HG02870 (cell line): ENCODE measurements around the gene FUCA1.
A peak's percentile ranks its signal among the peaks of the same experiment; 100 is the strongest.
"Not testable (repeated sequence)": the region's sequence is repeated elsewhere in the genome, so short reads cannot be mapped to it uniquely, and the experiment has no call there.

Source experiments
- ATAC-seq: cut with Tn5 transposase; IDR thresholded peaks from one replicate; pipeline ENCODE4 v1.9.1; 2021; ENCODE audit warnings: mild to moderate bottlenecking, moderate library complexity; ENCODE audit not compliant: unreplicated experiment

The FUCA1 gene

DNA sequence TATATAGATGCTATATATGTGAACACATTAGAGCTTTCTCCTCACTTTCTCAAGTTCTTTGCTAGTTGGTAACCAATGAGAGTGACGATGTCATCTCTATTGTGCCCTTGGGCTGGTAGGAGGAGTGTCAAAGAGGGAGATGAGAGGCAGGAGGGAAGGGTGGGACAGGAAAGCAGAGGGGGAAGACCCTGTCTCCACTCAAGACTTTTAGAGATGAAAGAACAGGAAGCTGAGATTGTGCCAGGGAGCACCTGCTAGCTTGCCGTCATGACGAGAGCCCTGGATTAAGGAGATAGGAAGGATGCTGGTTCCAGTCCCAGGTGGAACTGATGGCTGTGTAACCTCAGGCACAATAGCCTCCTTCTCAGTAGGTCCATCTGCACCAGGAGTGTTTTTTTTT is 28.4 kb upstream of the FUCA1 start:
- no peak for ATAC-seq

DNA sequence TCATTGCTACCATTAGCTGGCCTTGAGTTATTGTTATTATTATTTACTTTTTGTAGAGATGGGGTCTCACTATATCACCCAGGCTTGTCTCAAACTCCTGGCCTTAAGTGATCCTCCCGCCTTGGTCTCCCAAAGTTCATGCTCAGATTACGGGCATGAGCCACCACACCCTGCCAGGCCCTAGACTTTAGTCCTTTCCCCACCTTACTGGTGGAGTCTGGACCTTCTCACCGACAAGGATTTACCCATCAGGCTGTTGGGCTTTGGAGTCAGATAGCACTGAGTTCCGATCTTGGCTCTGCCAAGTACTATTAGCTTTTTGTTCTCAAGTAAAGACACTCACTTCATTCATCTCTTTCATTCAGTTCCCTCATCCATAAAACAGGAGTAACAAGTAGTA is 27.9 kb upstream of the FUCA1 start:
- no peak for ATAC-seq

DNA sequence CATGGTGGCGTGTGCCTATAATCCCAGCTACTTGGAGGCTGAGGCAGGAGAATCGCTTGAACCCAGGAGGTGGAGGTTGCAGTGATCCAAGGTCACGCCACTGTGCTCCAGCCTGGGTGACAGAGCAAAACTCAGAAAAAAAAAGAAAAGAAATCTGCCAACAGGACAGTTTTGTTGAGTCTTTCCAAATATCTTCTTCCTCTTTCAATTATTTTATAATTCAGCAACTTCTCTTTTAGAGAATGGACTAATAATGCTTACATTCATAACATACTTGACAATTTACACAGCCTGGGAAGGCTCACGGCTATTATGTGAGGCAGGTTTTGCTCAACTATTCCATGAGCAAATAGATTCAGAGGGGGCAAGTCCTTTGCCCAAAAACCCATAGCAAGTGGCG is 27.0 kb upstream of the FUCA1 start:
- ATAC-seq: no peak

DNA sequence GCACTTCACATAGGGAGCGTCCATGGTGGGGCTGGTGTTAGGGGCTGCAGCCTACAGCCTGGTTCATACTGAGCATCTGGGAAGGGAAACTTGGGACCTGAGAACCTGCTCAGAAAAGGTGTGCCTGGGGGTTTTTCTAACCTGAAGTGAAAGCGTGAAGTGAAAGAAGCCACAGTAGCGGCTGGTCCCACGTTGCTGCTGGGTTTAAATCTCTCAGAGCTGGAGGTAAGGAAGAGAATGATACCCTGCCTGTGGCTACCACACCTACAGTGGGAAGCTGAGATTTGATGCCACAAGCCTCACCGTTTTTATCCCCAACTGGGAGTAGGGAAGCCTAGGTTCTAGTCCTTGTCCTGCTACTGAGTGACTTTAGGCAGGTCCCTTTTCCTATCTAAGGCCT is 21.0 kb upstream of the FUCA1 start:
- ATAC-seq: peak; percentile 51

DNA sequence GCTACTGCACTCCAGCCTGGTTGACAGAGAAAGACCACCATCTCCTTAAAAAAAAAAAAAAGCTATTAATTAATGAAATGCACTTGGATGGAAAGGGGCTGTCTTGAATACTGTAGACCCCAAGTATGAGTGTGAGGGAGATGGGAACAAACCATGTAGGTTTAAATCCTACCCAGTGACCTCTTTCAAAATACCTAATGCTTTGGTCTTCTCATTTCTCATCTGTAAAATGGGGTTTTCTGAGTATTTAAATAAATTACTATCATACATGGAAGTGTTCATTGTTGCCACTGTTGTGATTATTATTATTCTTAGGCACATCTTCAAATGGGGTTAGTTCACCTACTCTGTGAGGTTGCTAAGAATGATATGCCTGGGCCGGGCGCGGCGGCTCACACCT is 17.1 kb upstream of the FUCA1 start:
- ATAC-seq: no peak

DNA sequence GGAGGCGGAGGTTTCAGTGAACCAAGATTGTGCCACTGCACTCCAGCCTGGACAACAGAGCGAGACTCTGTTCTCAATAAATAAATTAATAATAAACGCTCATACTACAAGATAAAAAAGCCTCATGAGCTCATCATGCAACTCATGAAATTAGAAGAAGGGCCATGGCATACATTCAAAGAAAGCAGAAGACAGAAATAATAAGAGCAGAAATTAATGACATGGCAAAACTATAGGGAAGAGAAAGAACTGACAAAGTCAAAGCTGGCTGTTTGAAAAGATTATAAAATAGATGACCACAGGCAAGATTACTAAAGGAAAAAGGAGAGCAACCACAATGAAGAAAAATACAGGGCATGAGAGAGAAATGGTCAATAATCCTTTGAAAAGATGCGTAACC is 14.7 kb upstream of the FUCA1 start:
- no peak for ATAC-seq

DNA sequence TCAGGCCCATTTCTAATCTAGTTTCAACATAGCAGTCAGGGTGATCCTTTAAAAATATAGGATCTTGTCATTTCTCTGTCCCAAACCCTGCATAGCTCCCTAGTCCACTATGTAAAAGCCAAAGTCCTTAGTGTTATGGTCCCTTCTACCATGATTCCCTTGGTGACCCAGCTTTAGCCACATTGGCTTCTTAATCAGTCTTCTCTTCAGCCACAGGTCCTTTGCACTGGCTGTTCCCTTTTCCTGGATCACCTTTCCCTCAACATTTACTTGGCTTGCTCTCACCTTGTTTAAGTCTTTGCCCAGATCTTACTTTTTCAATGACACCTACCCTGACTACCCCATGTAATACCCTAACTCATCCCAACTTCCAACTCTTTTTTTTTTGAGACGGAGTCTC is 11.7 kb upstream of the FUCA1 start:
- ATAC-seq: no peak

DNA sequence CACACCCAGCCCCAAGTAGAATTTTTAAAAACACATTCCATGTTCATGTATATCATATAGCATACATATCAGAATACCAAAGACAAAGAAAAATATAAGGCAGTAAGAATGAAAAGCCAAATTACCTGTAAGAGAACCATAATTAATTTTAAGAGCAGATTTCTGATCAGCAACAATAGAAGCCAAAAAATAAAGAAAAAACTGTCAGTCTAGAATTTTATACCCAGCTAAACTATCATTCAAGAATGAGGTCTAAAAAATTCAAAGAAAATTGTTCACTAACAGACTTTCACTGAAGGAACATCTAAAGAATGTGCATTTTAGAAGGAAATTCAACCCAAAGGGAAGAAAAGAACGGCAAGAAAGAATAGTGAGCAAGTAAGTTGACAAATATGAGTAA is 10.6 kb upstream of the FUCA1 start:
- ATAC-seq: no peak

DNA sequence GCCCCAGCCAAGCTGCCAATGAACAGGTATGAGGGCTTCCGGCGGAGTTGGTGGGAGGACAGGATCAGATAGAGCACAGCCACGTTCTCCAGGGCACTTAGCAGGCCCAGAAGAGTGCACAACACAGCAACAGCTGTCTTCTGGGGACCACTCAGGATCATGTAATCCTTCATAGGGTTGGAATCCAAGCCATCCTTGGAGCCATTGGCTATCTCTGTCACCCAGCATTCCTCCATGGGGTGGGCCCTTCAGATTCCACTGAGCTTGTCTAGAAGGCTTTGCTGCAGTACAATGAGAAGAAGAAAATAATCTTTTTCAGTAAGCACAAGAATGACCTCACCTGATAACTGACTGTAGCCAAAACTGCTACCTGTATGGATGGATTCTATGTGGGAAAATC is 7.3 kb upstream of the FUCA1 start:
- no peak for ATAC-seq

DNA sequence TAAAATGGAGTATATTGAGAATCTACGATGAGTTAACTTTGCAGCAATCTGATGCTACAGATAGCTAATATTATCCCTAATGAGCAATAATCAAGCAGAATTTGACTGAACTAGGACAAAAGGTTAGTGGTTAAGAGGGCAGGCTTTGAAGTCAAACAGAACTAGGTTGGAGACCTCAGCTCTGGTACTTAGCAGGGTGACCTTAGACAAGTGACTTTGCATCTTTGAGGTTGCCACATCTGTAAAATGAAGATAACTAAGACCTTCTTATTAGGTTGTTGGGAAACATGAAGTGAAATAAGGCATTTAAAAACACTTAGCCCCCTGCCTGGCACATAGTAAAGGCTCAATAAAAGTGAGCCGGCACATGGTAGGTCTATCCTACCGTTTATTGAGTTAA is 4.3 kb upstream of the FUCA1 start:
- no peak for ATAC-seq

DNA sequence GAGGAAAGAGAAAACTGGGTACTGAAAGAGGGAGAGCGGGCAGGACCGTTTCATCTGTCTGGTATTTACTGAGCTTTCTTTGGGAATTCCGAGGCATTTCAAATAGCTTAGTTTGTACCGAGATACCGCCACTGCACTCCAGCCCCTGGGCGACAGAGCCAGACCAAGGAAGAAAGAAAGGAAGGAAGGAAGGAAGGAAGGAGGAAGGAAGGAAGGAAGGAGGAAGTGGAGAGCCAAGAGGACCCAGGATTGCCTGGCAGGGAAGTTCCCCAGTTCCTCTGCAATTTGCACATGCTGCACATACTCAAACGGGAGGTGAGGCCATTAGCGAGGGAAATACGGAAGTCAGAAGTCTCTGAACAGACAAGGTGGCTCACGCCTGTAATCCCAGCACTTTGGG is 961 bp upstream of the FUCA1 start:
- ATAC-seq: no peak

DNA sequence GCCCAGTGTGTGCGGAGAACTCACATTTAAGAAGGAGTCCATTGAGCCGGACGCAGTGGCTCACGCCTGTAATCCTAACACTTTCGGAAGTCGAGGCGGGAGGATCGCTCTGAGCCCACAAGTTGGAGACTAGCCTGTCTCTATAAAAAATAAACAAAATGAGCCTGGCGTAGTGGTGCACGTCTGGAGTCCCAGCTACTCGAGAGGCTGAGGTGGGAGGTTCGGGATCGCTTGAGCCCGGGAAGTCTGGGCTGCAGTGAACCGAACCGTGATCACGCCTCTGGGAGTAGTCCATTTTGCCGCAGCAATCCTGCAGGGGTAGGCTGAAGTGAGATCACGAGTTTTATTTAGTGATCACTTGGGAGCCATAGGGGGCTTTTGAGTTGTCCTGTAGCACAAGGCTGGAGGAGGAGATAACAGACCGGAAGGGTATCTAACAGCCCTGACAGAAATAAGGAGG is 497 bp upstream of the FUCA1 start:
- no peak for ATAC-seq

DNA sequence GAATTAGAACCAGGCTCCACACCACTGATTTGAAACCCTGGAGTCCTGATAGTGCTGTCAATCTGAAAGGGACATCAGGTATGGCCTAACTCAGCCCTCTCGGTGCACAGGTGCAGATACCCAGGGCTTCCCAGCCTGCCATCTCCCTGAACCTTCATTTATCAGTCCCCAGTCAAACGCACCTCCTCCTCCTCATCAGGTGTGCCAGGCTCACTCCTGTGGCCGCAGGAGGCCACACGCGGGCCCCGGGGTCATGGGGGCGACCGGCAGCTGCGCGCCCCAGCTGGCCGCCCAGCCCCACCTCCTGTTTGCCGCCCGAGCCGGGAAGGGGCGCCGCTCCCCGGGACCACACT is 572 bp downstream of the FUCA1 start:
- ATAC-seq: no peak

DNA sequence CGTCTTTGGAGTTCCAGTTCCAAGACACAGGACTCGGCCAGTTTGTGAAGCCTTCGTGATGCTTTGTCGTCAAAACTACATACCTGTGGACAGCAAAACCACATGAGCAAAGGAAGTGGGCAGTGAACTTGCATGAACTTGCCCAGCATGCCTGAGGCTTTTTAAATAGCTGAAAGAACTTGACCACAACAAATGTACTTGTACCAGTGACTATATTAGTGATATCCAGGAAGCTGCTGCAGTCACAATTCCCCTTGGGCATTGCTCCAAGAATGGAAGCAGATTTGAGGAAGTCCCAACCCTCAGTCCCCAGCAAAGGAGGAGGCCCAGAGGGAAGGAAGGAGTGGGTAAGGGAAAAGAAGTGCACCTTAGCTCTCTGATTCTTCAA is 2.6 kb downstream of the FUCA1 start:
- no peak for ATAC-seq

DNA sequence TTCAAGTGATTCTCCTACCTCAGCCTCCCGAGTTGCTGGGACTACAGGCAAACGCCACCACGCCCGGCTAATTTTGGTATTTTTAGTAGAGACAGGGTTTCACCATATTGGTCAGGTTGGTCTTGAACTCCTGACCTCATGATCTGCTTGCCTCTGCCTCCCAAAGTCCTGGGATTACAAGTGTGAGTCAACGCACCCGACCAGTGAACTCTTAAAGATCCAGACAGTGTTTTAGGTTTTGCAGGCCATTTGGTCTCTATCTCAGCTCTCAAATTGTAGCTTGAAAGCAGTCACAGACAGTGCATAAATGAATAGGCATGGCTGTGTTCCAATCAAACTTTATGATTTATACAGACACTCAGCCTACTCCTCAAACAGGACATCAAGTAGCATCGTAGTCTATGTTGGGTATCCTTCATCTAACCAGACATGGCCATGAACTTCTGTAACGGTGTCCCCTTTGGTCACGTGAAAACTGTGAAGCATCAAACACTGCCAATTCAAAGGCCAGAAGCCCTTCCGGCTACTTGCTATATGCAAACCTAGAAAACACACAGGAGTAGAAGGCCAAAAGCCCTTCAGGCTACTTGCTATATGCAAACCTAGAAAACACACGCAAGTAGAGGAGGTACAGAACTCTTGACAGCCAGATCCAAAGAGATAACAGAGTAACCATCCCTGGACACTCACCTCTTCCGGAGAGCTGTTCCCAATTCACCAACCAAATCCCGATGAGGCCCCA is 3.1 kb downstream of the FUCA1 start:
- no peak for ATAC-seq

DNA sequence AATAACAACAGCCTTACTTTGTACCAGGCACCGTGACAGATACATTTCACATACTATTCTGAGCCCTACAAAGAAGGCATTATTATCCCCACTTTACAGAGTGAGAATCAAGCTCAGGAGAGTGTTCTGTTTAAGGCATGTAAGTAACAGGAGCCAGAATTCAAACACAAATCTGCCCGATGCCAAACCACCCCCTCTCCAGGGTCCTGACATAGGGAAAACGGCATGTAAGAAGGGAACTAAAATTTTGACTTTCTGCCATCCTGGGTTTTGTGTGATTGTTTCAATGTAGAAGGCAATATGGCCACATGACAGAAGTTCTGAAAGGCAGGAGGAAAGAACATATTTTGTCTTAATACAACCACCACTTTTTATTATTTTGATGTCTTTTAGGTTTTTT is 5.5 kb downstream of the FUCA1 start:
- ATAC-seq: no peak

DNA sequence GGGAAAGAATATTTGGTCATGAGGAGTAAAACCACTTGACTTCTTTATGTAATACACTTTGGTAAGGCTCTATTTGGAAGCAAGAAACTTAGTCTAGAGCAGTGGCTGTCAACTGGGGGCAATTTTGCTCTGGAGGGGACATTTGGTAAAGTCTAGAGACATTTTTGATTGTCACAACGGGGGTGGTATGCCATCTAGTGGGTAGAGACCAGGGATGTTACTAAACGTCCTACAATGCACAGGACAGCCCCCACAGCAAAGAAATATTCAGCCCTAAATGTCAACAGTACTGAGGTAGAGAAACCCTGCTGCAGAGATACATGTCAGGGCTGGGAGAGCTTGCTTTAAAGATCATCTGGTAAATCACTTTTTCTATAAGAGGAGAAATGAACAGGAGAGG is 13.5 kb downstream of the FUCA1 start:
- no peak for ATAC-seq

DNA sequence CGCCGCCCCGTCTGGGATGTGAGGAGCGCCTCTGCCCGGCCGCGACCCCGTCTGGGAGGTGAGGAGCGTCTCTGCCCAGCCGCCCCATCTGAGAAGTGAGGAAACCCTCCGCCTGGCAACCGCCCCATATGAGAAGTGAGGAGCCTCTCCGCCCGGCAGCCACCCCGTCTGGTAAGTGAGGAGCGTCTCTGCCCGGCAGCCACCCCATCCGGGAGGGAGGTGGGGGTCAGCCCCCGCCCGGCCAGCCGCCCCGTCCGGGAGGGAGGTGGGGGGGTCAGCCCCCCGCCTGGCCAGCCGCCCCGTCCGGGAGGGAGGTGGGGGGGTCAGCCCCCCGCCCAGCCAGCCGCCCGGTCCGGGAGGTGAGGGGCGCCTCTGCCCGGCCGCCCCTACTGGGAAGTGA is 15.0 kb downstream of the FUCA1 start:
- ATAC-seq: not testable (repeated sequence)

DNA sequence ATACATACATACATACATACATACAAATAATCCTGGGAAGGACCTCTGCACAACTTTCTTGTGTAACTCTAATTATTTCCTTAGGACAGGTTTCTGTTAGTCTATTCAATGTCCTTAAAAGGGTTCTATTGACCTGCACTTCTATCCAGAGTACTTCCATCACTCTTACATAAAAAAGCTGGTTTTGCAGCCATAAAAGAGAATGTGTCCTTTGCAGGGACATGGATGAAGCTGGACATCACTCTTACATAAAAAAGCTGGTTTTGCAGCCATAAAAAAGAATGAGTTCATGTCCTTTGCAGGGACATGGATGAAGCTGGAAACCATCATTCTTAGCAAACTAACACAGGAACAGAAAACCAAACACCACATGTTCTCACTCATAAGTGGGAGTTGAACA is 16.7 kb downstream of the FUCA1 start:
- ATAC-seq: not testable (repeated sequence)

DNA sequence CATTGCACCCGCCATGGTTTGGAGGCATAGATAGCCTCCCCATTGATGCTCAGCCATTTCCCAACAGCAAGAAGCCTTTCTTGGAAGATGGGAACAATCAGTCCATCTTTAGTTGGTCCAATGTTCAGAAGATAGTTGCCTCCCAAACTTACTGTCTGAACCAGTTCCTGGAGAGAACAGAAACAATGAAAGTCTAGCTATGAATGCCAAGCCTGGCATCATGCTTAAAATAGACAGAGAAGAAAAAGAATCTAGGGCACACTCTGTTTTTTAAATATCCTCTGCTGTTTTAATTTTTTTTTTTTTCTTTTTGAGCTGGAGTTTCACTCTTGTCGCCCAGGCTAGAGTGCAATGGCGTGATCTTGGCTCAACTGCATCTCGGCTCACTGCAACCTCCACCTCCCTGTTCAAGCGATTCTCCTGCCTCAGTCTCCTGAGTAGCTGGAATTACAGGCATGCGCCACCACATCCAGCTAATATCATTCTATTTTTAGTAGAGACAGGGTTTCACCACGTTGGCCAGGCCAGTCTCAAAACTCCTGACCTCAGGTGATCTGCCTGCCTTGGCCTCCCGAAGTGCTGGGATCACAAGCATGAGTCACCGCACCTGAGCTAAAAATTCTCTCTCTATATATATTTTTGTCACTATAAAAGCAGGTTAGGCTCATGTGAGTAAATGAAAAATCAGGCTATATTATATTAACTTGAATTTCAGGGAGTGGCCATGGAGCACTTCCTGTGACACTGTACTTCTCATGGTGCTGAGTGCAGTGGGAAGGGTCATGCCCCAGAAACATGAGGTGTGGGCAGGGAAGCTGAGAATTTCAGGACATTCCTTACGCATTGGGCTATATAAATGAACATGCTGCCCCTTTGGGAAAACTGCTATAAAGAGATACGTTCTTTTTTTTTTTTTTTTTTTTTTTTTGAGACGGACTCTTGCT is 19.1 kb downstream of the FUCA1 start:
- ATAC-seq: no peak

DNA sequence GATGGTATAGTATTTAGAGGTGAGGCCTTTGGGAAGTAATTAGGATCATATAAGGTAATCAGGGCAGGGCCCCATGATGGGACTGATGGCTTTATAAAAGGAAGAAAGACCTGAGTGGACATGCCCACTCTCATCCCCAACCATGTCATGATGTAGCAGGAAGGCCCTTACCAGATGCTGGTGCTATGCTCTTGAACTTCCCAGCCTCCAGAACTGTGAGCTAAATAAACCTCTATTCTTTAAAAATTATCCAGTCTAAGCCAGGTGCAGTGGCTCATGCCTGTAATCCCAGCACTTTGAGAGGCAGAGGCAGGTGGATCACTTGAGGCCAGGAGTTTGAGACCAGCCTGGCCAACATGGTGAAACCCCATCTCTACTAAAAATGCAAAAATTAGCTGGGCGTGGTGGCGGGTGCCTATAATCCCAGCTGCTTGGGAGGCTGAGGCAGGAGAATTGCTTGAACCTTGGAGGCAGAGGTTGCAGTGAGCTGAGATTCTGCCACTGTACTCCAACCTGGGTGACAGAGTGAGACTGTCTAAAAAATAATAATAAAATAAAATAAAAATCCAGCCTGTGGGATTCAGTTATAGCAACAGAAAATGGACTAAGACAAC is 20.5 kb downstream of the FUCA1 start:
- not testable (repeated sequence) for ATAC-seq

DNA sequence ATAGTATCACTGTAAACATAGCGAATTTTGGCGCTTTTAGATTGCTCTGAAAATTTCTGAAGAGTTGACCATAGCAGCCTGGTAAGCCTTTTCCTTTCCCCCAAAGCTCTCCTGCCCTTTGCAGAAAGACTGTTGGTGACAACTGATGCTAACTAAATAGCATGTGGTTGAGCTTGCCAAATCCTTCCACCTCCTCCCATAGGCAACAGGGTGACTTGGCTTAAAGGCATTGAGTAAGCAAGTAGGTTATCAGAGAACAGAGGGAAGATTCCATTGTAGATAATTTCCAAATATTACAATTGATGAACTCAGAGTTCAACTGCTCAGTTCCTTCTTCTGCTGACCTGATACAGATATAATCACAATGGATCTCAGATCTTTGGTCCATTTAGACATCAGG is 22.9 kb downstream of the FUCA1 start:
- ATAC-seq: no peak
